SK-N-SH treated with all-trans-retinoic acid at 6 μM for 48 hours (cell line): ENCODE measurements around the gene PRKAB2.

Source experiments
- ISL1 ChIP-seq: fragments of 250-450 bp; sonication (Bioruptor Pico); IDR thresholded peaks from 2 replicates; pipeline ENCODE4 v2.1.2; 2022; ENCODE audit warnings: mild to moderate bottlenecking, moderate library complexity
- OSR1 ChIP-seq: fragments of 250-450 bp; sonication (Bioruptor Pico); IDR thresholded peaks from 2 replicates; pipeline ENCODE4 v1.8.0; 2022; ENCODE audit warnings: moderate library complexity, mild to moderate bottlenecking, inconsistent platforms
- PATZ1 ChIP-seq: fragments of 250-450 bp; sonication (Bioruptor Pico); IDR thresholded peaks from 2 replicates; pipeline ENCODE4 v1.8.0; 2020; ENCODE audit warnings: mild to moderate bottlenecking, moderate library complexity, borderline replicate concordance
- PPARA ChIP-seq: fragments of 250-450 bp; sonication (Bioruptor Pico); IDR thresholded peaks from 2 replicates; pipeline ENCODE4 v1.5.0; 2020; ENCODE audit warnings: mild to moderate bottlenecking, borderline replicate concordance
- RARB ChIP-seq: fragments of 250-450 bp; sonication (Bioruptor Pico); IDR thresholded peaks from 2 replicates; pipeline ENCODE4 v1.8.0; 2021; ENCODE audit warnings: mild to moderate bottlenecking, moderate library complexity
- ZFP3 ChIP-seq: fragments of 250-450 bp; sonication (Bioruptor Pico); IDR thresholded peaks from 2 replicates; pipeline ENCODE4 v1.5.0; 2020; ENCODE audit warnings: mild to moderate bottlenecking, moderate library complexity
- ZFP30 ChIP-seq: fragments of 450-650 bp; formaldehyde crosslinking; IDR thresholded peaks from 2 replicates; pipeline ENCODE4 v1.5.0; 2022; ENCODE audit warnings: mild to moderate bottlenecking, moderate library complexity
- ZNF565 ChIP-seq: fragments of 450-650 bp; formaldehyde crosslinking; conservative IDR thresholded peaks from 2 replicates; pipeline ENCODE4 v1.5.0; 2020; ENCODE audit warnings: low read depth, mild to moderate bottlenecking, moderate library complexity

GRCh38 chr1:147204080-147204479 lies 31.8 kb upstream of the PRKAB2 start:
- no peak for TF ChIP-seq ZNF565 (CRISPR knock-in tag)
- TF ChIP-seq ZFP30 (CRISPR knock-in tag) = no peak
- no peak for TF ChIP-seq PATZ1 (CRISPR knock-in tag)
- TF ChIP-seq RARB (CRISPR knock-in tag) = no peak
- no peak for TF ChIP-seq PPARA (CRISPR knock-in tag)
- TF ChIP-seq OSR1 (CRISPR knock-in tag) = no peak
- TF ChIP-seq ISL1 (CRISPR knock-in tag) = no peak
- no peak for TF ChIP-seq ZFP3 (CRISPR knock-in tag)
